Dendritic cell treated with granulocyte-macrophage colony-stimulating factor and Interleukin-4, amounts not matched to agents 40 ng/mL and 50 ng/mL, for 4 days (primary cell): Measurements from ENCODE around the gene UGT1A5.

Experiments used
- H3K27ac Mint-ChIP-seq: one replicate; pipeline ENCODE4 v1.8.0; 2022; ENCODE audit warnings: mild to moderate bottlenecking, mixed read lengths
- H3K27me3 Mint-ChIP-seq: one replicate; pipeline ENCODE4 v1.8.0; 2022; ENCODE audit warnings: mild to moderate bottlenecking, mixed read lengths
- H3K36me3 Mint-ChIP-seq: one replicate; pipeline ENCODE4 v1.8.0; 2022; ENCODE audit warnings: low read depth, mixed read lengths
- H3K4me1 Mint-ChIP-seq: one replicate; pipeline ENCODE4 v1.8.0; 2022; ENCODE audit warnings: low read depth, mixed read lengths
- H3K4me3 Mint-ChIP-seq: one replicate; pipeline ENCODE4 v1.8.0; 2022; ENCODE audit warnings: mild to moderate bottlenecking, moderate library complexity, mixed read lengths
- H3K9me3 Mint-ChIP-seq: one replicate; pipeline ENCODE4 v1.8.0; 2022; ENCODE audit warnings: mixed read lengths
- intact Hi-C: fragments of 100-400 bp; cut with micrococcal nuclease; formaldehyde crosslinking; loops from one replicate; pipeline ENCODE4 v1.15.0; 2022

UGT1A5 gene

DNA sequence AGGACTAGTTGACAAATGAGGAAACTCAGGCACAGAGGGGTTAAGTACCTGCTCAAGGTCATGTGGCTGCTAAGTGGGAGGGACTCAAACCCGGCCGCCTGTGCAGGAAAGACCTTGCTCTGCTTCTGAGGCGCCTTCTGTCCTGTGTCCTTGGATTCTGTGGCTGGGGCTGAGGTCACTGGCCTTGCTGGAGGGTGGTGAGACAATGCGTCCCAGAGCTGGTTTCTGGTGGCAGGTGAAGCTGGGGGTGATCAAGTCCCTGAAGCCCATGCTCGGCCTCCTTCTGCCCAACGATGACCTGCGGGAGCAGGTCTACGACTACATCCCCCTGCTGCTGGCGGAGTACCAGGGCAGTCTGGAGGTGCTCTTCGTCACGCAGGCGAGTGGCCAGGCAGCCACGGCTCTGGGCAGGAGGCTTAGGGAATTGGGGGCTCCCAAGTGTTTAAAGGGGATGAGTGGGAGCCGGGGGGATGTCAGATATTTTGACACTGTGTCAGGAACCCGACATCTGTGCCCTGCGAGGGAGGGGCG lies 81.5 kb downstream of the UGT1A5 start:
- H3K4me3 Mint-ChIP-seq = no peak overlapping the region
- no peak overlapping the region for H3K27ac Mint-ChIP-seq
- no peaks in the 10 kb centered on the region for H3K36me3 Mint-ChIP-seq
- H3K27me3 Mint-ChIP-seq = no peaks in the 10 kb centered on the region
- intact Hi-C loops = no loop called here
- H3K4me1 Mint-ChIP-seq = no peaks in the 10 kb centered on the region
- no peaks in the 10 kb centered on the region for H3K9me3 Mint-ChIP-seq

DNA sequence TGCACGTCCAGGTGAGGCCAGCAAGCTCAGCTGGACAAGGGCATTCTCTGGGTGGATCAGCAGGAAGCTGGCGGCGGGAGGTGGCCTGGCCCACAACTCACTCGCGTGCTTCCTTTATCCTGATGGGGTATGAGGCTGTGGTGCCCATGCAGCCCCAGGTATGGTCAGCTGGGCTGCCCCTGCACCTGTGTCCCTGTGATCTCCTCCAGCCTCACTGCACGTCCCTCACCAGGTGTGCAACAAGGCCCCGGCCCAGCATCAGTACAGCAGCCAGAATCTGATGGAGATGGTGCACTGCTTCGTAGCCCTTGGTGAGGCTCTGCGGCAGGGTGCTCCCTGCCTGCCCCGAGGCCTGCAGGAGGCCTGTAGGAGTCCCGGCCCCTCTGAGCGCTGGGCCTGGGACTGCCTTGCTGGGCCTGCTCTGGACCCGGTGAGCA lies 83.0 kb downstream of the UGT1A5 start:
- intact Hi-C loops = no loop called here
- Mint-ChIP-seq H3K27ac (no peak overlapping the region), H3K9me3 (peaks cover 6% of the 10 kb centered on the region), H3K36me3 (no peaks in the 10 kb centered on the region), H3K27me3 (no peaks in the 10 kb centered on the region), H3K4me3 (no peak overlapping the region), H3K4me1 (no peaks in the 10 kb centered on the region)

DNA sequence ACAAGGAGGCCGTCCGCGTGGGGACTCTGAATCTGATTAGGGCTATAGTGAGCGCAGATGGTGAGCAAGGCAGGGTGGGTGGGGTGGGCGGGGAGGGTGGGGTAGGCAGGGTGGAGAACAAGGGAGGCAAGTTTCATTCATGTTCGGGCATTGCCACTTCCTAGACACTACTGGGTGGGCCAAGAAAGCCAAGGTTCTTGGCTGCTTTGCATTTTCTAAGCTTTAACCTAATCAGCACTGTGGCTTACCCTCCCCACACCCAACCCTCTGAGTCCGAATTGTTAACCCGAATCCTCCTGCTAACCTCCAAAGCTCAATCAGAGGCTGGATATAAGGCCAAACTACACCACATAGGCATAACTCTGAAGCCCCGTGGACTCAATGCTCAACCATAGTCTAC lies 83.5 kb downstream of the UGT1A5 start:
- Mint-ChIP-seq H3K9me3 (peaks cover 8% of the 10 kb centered on the region), H3K4me1 (no peaks in the 10 kb centered on the region), H3K27me3 (no peaks in the 10 kb centered on the region), H3K4me3 (no peak overlapping the region), H3K27ac (no peak overlapping the region), H3K36me3 (no peaks in the 10 kb centered on the region)
- intact Hi-C loops = no loop called here

DNA sequence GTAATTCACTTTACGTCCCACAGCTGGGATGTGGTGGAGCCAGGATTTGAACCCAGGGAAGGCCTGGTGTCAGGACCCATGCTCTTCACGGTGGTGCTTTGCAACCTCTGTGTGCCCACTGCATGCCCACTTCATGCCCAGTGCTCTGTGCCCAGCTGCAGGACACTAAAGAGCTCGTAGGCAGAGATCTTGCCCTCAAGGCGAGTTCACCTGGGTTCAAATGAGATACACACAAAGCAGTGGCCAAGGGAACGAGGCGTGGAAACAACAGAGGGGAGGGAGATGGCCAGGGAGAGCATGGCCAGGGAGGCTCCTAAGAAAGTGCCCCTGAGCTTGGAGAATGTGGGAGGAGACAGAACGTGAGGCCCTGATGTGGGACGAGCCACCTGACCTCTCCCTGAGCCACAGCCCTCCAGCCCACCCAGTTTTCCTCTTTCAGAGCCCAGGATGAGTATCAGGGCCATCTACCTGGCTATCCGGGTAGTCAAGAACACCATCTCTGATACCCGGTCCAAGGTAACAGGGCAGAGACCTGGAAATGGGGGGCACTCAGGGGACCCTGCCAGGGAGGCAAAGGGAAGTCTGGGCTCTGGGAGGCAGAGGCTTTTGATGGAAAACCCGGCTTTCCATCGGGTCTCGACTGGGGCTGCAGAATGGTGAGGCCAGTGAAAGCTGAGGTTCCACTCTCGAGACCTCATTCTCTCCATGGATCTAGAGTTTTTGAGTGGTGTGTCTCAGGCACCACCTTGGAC lies 85.8 kb downstream of the UGT1A5 start:
- intact Hi-C loops = no loop called here
- Mint-ChIP-seq H3K4me3 (no peak overlapping the region), H3K36me3 (no peaks in the 10 kb centered on the region), H3K27ac (no peak overlapping the region), H3K4me1 (no peaks in the 10 kb centered on the region), H3K27me3 (no peaks in the 10 kb centered on the region), H3K9me3 (peaks cover 8% of the 10 kb centered on the region)

GRCh38 chr2:233799087-233799665 lies 86.5 kb downstream of the UGT1A5 start:
- intact Hi-C loops = no loop called here
- Mint-ChIP-seq H3K27me3 (no peaks in the 10 kb centered on the region), H3K9me3 (peaks cover 8% of the 10 kb centered on the region), H3K36me3 (no peaks in the 10 kb centered on the region), H3K27ac (no peak overlapping the region), H3K4me1 (no peaks in the 10 kb centered on the region), H3K4me3 (no peak overlapping the region)

DNA sequence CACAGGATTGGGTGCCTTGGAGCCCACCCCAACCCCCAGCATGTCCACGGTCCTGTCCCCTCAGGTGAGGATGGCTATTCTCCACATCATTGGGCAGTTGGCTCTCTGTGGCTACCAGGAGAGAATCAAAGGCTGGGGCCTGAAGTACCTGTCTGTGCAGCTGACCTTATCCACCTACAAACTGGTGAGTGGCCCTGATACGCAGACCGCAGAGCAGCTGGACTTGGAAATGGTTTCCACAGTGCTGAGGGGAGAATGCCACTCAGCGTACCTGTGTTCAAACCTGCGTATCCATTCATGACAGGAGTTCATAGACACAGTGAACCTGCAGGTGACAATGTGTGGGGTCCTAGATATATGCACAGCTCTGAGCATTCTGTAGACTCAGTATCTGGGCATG lies 87.0 kb downstream of the UGT1A5 start:
- Mint-ChIP-seq H3K9me3 (peaks cover 8% of the 10 kb centered on the region), H3K27ac (no peak overlapping the region), H3K4me1 (no peaks in the 10 kb centered on the region), H3K27me3 (no peaks in the 10 kb centered on the region), H3K4me3 (no peak overlapping the region), H3K36me3 (no peaks in the 10 kb centered on the region)
- intact Hi-C loops = no loop called here

- no peak overlapping the region for H3K4me3 Mint-ChIP-seq
- H3K27me3 Mint-ChIP-seq = peaks cover 3% of the 10 kb centered on the region
- intact Hi-C loops = no loop called here
- no peaks in the 10 kb centered on the region for H3K4me1 Mint-ChIP-seq
- peaks cover 8% of the 10 kb centered on the region for H3K9me3 Mint-ChIP-seq
- H3K27ac Mint-ChIP-seq = no peak overlapping the region
- no peaks in the 10 kb centered on the region for H3K36me3 Mint-ChIP-seq
Observed at GRCh38 chr2:233800208-233800607, 87.5 kb downstream of the UGT1A5 start.

DNA sequence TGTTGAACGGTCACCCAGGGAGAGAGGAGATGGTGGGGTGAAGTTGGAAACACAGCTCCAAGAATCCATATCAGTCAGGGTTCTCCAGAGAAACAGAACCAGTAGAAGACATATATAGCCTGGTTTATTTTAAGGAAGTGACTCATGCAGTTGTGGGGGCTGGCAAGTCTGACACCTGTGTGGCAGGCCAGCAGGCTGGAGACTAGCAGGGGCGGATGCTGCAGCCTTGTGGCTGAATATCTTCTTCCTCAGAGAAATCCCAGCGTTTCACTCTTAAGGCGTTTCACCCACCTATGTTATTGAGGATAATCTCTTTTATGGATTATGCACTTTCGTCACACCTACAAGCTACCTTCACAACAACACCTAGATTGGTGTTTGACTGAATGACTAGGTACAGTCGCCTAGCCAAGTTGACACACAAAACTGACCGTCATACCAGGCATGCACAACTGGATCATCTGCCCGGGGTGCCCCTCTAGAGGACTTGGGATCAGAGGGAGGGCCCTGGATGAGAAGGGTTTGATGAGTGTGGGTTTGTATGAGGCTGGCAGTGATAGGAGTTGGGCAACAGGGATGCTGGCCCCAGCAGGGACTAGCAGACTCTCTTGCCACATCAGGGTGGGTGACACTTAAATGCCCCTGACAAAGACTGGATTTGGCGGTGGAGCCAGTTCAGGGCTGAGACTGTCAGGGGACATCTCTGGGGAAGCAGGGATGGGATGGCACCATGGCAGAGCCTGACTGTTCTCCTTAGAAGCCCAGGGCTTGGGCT lies 88.8 kb downstream of the UGT1A5 start:
- no peaks in the 10 kb centered on the region for H3K4me1 Mint-ChIP-seq
- intact Hi-C loops = no loop called here
- H3K9me3 Mint-ChIP-seq = peaks cover 8% of the 10 kb centered on the region
- no peaks in the 10 kb centered on the region for H3K36me3 Mint-ChIP-seq
- no peak overlapping the region for H3K27ac Mint-ChIP-seq
- peaks cover 3% of the 10 kb centered on the region for H3K27me3 Mint-ChIP-seq
- no peak overlapping the region for H3K4me3 Mint-ChIP-seq

GRCh38 chr2:233802132-233802815 lies 89.6 kb downstream of the UGT1A5 start:
- intact Hi-C loops = no loop called here
- Mint-ChIP-seq H3K36me3 (no peaks in the 10 kb centered on the region), H3K4me3 (no peak overlapping the region), H3K4me1 (no peaks in the 10 kb centered on the region), H3K27me3 (peaks cover 3% of the 10 kb centered on the region), H3K9me3 (peaks cover 8% of the 10 kb centered on the region), H3K27ac (no peak overlapping the region)

- Mint-ChIP-seq H3K9me3 (peaks cover 8% of the 10 kb centered on the region), H3K36me3 (no peaks in the 10 kb centered on the region), H3K27me3 (peaks cover 3% of the 10 kb centered on the region), H3K27ac (no peak overlapping the region), H3K4me3 (no peak overlapping the region), H3K4me1 (no peaks in the 10 kb centered on the region)
- intact Hi-C loops = no loop called here
Observed at GRCh38 chr2:233803292-233803911, 90.7 kb downstream of the UGT1A5 start.

- no peaks in the 10 kb centered on the region for H3K36me3 Mint-ChIP-seq
- intact Hi-C loops = no loop called here
Observed at GRCh38 chr2:233803994-233804393, 91.3 kb downstream of the UGT1A5 start.

DNA sequence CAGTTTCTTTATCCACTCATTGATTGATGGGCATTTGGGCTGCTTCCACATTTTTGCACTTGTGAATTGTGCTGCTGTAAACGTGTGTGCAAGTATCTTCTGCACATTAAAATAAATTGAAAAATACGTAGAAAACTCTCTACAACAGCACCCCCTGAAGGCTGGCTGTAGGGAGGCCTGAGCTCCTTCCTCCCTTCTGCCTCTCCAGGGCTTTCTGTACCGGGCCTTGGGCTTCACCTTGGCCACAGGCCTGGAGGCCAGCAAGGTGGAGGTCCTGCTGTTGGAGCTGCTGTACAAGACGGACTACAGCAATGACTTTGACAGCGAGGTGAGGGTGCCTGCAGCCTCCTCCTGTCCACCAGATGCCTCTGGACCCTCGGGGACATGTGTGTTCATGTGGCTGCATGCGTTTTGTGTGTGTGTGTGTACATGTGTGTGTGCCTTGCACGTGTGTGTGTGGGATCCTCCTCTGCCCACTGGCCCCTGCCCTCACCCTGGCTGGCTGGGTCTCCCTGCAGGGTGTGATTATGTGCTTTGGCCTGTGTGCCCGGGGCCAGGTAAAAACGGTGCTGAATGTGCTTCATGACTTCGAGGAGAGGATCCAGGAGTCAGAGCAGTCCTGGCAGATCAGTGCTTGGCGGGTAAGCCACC lies 94.6 kb downstream of the UGT1A5 start:
- no peak overlapping the region for H3K4me3 Mint-ChIP-seq
- no peaks in the 10 kb centered on the region for H3K9me3 Mint-ChIP-seq
- intact Hi-C loops = no loop called here
- no peak overlapping the region for H3K27ac Mint-ChIP-seq
- H3K27me3 Mint-ChIP-seq = peaks cover 3% of the 10 kb centered on the region
- H3K36me3 Mint-ChIP-seq = no peaks in the 10 kb centered on the region
- no peaks in the 10 kb centered on the region for H3K4me1 Mint-ChIP-seq

More at GRCh38 chr2:233803994-233804393, 91.3 kb downstream of the UGT1A5 start:
- Mint-ChIP-seq H3K4me3 (no peak overlapping the region), H3K27me3 (peaks cover 3% of the 10 kb centered on the region), H3K27ac (no peak overlapping the region), H3K4me1 (no peaks in the 10 kb centered on the region), H3K9me3 (peaks cover 8% of the 10 kb centered on the region)
